Measurements from ENCODE around the gene NEK2. TPM values are rescaled to one million over a fixed set of nuclear protein-coding genes. Genes with fewer than 3 reads are reported as not detected.

Gene NEK2
- total and polyA plus RNA-seq, 2 of the 13 experiments (the other 11 are each of a cell fraction or from before 2014, with no cell fraction given) = 10.9 to 40.8 TPM

- in situ Hi-C loops (cut with HindIII; ENCODE audit: extremely low pct_ligation_motif_present, low pct_unique_long_range_greater_than_20kb) (no loop called here), intact Hi-C loops (cut with micrococcal nuclease; ENCODE audit: unreplicated experiment) (no loop called here)
- H3K4me2 ChIP-seq (ENCODE audit: low read depth, low read length) = no peak overlapping the region
- H3K9ac ChIP-seq (ENCODE audit: insufficient read depth, low read depth, low read length) = no peak overlapping the region
- no peaks in the 10 kb centered on the region for H3K36me3 ChIP-seq (replicated peaks in 1 of 2; ENCODE audit: control insufficient read depth in 1 of 2, insufficient read depth in 2 of 2, low read length in 2 of 2)
- WGBS (ENCODE audit: low lambda C conversion rate) = 72% methylated on average over 4 of the region's 4 CpGs
- FAIRE-seq = no peak
- POLR2A ChIA-PET = interaction anchor here (1.5 to 2.4 kb wide), 2 partner anchors 9 to 55 kb away, joined by 5 to 6 read pairs; partner anchors contain the start of gene SLC30A1
- CTCF ChIA-PET (ENCODE audit: low intra/inter-chr PET ratio, low total read pairs) = no interaction called here
- no TSS peak for BruUV-seq (replicated peaks)
- no peaks in the 10 kb centered on the region for H3K79me2 ChIP-seq (ENCODE audit: insufficient read depth, low read length)
- DNase-seq (ENCODE audit: low spot score) = no peak
- H4K20me1 ChIP-seq (ENCODE audit: insufficient read depth, low read length) = no peaks in the 10 kb centered on the region
- peaks cover 83% of the 10 kb centered on the region for H3K4me1 ChIP-seq (ENCODE audit: insufficient read depth, low read length)
- no peaks in the 10 kb centered on the region for H3K9me3 ChIP-seq (ENCODE audit: low read length)
- H3K4me3 ChIP-seq (replicated peaks in 1 of 3; ENCODE audit: insufficient read depth in 1 of 3, low read depth in 2 of 3, low read length in 3 of 3) = no peak overlapping the region
- no peak for ATAC-seq
- H3K27ac ChIP-seq (ENCODE audit: extremely low read length, insufficient read depth, low read length) = no peak overlapping the region
- H2AFZ ChIP-seq (ENCODE audit: low read length) = no peak overlapping the region
- TF ChIP-seq PHF20 (CRISPR knock-in tag; IDR thresholded peaks at IDR 0.05) (no peak), CTCF (CRISPR knock-in tag; IDR thresholded peaks at IDR 0.05) (no peak), ZNF350 (CRISPR knock-in tag; IDR thresholded peaks at IDR 0.05; ENCODE audit: borderline replicate concordance, low read depth) (no peak), MAFK (conservative IDR thresholded peaks at IDR 0.05 in 1 of 2, IDR thresholded peaks at IDR 0.05 in 1 of 2; ENCODE audit: low read length in 2 of 2) (no peak), E2F2 (CRISPR knock-in tag; IDR thresholded peaks at IDR 0.05; ENCODE audit: borderline replicate concordance) (no peak), FOSL2 (CRISPR knock-in tag; IDR thresholded peaks at IDR 0.05) (no peak)
- peaks cover 0 to 1% of the 10 kb centered on the region in 2 experiments; a peak in 1 of 5 replicates for H3K27me3 ChIP-seq (ENCODE audit: control insufficient read depth in 1 of 2, insufficient read depth in 2 of 2, low read length in 2 of 2)
Measured at GRCh38 chr1:211634461-211634860, 41.0 kb downstream of the NEK2 start.

All from HepG2 (cell line).